ENCODE measurements around the gene DAW1. TPM values are rescaled to one million over a fixed set of nuclear protein-coding genes. Genes with fewer than 3 reads are reported as not detected.

Gene DAW1, protein sequence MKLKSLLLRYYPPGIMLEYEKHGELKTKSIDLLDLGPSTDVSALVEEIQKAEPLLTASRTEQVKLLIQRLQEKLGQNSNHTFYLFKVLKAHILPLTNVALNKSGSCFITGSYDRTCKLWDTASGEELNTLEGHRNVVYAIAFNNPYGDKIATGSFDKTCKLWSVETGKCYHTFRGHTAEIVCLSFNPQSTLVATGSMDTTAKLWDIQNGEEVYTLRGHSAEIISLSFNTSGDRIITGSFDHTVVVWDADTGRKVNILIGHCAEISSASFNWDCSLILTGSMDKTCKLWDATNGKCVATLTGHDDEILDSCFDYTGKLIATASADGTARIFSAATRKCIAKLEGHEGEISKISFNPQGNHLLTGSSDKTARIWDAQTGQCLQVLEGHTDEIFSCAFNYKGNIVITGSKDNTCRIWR
- 1.6 to 3.1 TPM (median 1.9 TPM) in 5 replicates for total RNA-seq (2022; extraction: Qiagen RNA extraction; ENCODE audit: low read depth)

DNA sequence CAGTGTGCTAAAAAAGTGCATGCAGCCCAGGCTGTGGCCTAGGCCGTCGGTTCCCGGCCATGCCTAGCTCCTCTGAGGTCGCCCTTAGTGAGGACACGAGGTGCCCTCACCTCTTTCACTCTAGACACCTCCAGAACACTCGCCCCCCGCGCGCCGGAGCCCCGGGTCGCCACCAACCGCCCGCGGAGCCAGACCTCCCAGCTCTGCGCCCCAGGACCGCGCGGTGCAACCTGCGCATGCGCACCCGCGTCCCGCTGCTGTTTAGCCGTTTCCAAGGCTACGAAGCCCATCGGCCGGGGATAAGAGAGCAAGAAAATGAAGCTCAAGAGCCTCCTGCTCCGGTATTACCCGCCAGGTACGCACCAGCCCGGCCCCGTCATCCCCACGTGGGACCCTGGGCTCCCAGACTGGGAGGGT lies at the start of gene DAW1:
Gene DAW1, plus strand, starts transcription at position 257 of the 417 bp plus-strand sequence. Its CDS starts 59 bp downstream, at position 316.

Other genes starting within 250 kb of the DAW1 start
- not detected in 5 replicates for gene SCYGR5, start 204.8 kb upstream of the DAW1 start, total RNA-seq (2022; extraction: Qiagen RNA extraction; ENCODE audit: low read depth)
- 2.5 to 3.6 TPM (median 2.8 TPM) in 5 replicates for gene SLC19A3, start 153.6 kb upstream of the DAW1 start, total RNA-seq (2022; extraction: Qiagen RNA extraction; ENCODE audit: low read depth)
- not detected in 5 replicates for gene SCYGR6, start 146.9 kb upstream of the DAW1 start, total RNA-seq (2022; extraction: Qiagen RNA extraction; ENCODE audit: low read depth)
- not detected in 5 replicates for gene SCYGR7, start 143.3 kb upstream of the DAW1 start, total RNA-seq (2022; extraction: Qiagen RNA extraction; ENCODE audit: low read depth)
- not detected in 5 replicates for gene SCYGR8, start 125.7 kb upstream of the DAW1 start, total RNA-seq (2022; extraction: Qiagen RNA extraction; ENCODE audit: low read depth)
- gene CCL20, start 57.8 kb upstream of the DAW1 start, total RNA-seq (2022; extraction: Qiagen RNA extraction; ENCODE audit: low read depth): 1.8 to 4.4 TPM (median 2.7 TPM) in 5 replicates